NCI-H69 (cell line): Measurements from ENCODE around the gene VPS26B.
"Not testable (repeated sequence)": the region's sequence is repeated elsewhere in the genome, so short reads cannot be mapped to it uniquely, and the experiment has no call there.

Experiments
- DNase-seq: peaks from one replicate; lab custom pipeline; 2025; lab: John Stamatoyannopoulos, UW

Gene VPS26B

DNA sequence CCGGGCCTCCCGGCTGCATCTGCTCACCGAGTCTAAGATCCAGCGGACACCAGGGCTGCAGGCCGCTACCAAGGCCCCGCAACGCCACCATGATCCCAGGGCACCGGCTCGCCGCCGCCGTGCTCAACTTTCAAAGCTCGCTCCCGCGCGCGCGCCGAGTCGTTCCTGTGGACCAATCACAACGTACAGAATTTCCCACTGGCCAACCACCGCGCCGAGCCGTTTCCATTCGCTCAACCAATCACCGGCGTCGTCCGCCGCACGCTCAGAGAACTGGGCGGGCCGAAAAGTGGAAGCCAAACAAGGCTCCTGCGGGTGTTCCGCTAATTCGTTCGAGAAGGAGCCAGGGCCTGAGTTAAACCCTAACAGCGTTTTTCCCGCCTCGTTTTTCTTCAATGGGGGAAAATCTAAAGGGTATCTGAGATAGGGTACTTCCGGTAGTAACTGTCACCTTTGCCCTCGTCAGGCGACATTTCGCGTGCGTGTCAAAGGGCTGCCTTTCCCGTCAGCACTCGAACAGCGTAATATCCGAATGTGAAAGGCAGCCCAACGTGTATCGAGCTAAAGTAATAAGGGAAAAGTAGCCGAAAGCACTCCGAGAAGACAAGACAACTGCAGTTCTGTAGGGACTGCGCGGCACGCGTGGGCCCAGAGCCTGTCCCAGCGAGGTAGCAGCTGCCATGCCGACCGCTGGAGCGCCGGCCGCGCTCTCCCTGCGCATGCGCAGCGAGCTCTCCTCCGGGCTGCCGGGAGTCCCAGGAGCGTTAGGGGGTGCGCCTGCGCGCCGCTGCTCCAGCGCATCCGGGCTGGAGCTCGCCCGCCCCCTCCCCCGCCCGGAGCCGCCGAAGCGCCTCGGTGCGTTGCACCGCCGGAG is at the start of gene VPS26B, which contains the start of gene NCAPD3:
VPS26B (plus strand) TSS at position 836 of the 874 bp plus-strand sequence. CDS start 452 bp downstream, outside the sequence.
NCAPD3 (minus strand) TSS at position 132 of the 874 bp plus-strand sequence; CDS start at position 91, 41 bp downstream.
- peak; percentile 99 for DNase-seq

DNA sequence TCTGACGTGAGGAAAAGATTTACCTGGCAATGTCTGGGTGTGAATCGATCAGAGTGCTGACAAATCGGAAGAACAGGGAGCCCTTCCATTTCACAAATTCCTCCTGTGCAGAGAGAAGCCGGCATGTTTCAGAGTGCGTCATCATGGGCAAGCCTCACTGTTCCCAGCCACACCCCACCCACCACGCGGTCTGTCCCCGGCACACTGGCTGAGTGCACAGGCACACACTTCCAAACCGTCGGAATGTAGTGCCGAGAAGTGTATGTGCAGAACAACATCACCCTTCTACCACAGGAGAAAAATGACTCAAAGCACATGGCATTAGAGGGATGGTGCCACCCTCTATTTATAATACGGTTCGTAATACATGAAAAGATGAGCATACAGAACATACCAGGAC is 48.2 kb upstream of the VPS26B start:
- no peak for DNase-seq

DNA sequence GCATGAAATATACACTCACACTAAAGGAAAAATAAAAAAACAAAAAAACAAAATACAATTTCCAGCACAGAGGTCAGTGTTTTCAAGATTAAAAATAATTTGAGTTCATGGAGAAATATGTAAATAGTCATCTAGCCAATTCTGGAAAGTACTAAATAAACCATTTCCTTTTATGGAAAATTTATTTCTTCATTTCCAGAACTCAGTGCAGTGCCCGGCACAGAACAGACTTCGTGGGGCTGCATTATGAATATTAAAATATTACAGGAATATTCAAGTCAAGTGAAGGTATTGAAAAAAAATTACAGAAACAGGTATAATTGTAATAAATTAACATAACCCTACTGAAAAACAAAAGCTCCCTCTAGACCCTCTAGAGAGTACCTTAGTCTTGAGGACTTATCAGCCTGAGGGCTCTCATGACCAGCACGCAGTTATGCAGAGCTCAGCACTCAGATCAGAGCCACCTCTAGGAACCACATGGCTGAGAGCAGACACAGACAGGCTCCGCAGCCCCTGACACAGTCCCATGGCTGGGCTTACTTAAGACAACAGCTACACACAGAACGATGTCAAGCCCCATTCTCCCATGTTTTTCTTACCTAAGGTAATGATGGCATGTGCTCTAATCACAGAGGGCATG is 46.3 kb upstream of the VPS26B start:
- DNase-seq = no peak

DNA sequence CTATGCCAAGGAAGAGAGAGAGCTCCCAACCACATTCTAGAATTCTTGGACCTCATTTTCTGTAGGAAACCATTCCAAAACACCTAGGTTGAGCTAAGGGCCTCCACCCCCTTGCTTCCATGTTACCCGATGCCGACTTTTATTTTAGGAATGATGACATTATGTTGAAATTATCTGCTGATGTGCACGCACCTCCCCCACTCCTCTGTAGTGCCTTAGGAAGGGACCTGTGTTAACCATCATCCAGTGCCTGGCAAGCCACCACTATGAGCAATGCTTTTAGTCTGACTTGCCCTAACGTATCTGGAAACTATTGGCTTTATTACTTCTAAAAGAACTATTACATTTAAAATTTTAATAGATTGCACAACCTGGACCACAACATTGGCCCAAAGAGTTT is 42.8 kb upstream of the VPS26B start:
- no peak for DNase-seq

DNA sequence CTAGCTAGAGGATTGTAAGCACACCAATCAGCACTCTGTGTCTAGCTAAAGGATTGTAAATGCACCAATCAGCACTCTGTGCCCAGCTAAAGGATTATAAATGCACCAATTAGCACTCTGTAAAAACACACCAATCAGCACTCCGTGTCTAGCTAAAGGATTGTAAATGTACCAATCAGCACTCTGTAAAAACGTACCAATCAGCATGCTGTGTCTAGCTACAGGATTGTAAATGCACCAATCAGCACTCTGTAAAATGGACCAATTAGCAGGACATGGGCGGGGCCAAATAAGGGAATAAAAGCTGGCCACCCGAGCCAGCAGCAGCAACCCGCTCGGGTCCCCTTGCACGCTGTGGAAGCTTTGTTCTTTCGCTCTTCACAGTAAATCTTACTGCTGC is 36.4 kb upstream of the VPS26B start:
- DNase-seq = not testable (repeated sequence)

DNA sequence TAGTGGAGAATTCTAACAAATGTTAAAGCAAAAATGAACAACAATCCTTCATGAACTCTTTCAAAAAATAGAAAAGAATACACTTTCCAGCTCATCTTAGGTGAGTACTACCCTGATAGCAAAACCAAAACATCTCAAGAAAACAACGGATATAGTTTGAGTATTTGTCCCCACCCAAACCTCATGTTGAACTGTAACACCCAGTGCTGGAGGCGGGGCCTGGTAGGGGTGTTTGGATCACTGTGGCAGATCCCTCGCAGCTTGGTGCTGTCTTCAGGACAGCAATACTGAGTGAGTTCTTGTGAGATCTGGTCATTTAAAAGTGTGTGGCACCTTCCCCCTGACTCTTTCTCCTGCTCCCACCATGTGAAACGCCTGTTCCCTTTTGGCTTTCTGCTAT is 27.7 kb upstream of the VPS26B start:
- DNase-seq = no peak

DNA sequence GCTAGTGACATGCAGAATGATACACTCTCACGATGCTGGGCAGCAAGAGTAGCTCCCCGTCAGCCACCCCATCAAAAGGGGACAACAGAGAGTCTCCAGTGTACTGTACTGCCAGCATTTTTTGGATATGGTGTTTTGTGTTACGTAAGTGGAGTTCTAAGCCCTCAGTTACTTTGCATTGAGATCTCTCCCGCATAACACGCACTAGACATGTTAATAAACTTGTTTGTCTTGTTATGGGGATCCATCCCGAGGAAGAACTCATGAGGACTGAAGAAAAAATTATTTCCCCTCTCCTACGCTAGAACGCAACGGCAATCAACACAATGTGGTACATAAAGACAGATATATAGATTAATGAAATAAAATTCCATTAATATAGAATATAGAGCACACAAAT is 24.9 kb upstream of the VPS26B start:
- no peak for DNase-seq

DNA sequence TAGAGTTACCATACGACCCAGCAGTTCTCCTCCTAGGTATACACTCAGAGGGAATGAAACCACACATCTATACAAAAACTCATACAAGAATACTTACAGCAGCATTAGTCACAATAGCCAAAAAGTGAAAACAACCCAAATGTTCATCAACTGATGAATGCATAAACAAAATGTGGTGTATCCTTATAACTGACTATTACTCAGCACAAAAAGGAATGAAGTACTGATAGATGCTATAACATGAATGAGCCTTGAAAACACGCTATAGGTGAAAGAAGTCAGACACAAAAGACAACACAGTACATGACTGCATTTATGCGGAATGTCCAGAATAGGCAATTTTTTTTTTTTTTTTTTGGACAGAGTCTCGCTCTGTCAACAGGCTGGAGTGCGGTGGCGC is 23.8 kb upstream of the VPS26B start:
- DNase-seq = no peak

DNA sequence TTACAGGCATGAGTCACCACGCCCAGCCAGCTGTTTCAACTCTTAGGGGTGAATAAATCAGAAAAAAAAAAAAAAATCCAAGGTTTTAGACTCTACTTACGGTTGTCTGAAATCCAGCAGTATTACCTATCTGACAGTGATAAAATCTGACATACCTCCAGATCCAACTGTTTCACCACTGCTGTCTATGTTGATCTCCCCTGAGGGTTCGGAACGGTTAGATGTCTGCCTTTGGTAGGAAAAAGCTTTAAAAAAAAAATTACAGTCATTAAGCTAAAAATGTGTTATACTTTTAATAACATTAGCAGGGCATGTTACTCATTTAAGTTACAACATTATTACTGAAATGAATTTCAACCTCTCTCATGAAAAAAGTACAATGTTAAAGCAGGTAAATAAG is 21.8 kb upstream of the VPS26B start:
- no peak for DNase-seq

DNA sequence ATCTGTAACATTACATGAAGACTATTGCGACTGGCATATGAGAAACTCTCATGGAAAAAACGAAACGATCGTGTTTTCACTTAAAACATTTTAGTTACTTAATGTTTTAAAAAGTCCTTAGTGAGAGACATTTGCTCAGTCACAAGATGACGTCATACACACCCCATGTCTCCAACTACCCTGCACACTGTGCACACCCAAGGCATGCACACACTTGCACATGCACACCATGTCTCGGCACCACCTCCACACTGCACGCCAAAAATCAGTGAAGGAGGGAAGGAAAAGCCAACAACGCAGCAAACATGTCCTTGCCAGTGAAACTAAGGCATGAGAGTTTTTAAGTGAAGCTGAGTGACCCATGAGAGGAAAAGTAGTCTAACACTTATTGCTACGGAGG is 18.7 kb upstream of the VPS26B start:
- DNase-seq = no peak

DNA sequence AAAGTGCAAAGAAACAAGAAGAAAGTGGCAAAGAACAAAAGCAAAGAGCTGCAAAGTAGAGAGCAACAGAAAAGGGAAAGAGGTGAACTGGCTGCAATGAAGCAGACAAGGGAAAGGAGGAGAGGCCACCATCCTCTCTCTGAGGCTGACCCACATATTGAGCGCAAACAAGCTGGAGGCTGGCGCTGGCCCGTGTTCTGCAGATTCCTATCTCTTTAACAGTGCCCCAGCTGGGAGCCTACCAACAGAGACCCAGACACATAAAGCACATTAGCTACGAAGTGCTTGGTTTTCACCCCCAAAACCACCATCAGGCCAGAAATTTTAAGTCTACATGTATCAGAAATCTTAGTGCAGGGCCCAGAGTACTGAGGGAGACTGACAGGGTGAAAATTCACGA is 18.3 kb upstream of the VPS26B start:
- DNase-seq = no peak

DNA sequence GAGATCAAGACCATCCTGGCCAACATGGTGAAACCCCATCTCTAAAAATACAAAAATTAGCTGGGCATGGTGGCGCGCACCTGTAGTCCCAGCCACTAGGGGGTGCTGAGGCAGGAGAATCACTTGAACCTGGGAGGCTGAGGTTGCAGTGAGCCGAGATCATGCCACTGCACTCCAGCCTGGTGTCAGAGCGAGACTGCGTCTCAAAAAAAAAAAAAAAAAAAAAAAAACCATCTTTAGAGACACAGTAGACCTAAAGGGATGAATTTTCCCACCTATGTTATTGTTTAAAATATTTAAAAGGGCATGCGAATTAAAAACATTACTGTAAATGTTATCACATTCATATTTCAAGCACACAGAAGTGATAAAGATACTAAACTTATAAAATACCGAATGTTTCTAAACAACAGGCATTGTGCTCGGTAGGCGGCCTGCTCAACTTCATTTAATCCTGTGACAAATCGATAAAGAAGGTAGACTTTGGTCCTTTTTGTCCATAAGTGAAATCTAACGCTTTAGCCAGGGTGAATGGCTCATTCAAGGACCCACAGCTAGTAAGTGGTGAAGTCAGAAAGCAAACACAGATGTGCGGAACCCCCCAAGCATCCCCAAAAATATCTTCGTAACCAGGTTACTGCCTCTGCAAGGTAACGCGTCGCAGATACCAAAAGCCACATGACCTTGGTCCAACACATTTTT is 16.8 kb upstream of the VPS26B start:
- DNase-seq = peak; percentile 55

DNA sequence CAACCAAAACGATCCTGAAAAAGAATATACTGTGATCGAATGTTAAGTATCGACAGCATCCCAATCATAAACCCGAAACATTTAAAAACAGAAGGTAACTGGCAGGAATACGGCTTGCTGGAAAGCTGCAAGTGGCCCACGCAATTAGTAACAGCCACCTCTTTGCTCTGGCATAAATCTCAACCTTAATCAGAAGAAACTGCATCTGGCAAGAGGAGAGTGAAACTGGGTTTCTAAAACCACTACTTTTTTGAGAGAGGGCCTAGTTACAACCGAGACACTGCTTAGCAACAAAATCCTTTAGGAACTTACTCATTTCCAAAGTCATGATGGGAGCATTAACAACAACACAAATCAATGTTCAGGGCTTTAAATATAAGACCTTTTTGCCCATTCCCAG is 8.6 kb upstream of the VPS26B start:
- DNase-seq = no peak

DNA sequence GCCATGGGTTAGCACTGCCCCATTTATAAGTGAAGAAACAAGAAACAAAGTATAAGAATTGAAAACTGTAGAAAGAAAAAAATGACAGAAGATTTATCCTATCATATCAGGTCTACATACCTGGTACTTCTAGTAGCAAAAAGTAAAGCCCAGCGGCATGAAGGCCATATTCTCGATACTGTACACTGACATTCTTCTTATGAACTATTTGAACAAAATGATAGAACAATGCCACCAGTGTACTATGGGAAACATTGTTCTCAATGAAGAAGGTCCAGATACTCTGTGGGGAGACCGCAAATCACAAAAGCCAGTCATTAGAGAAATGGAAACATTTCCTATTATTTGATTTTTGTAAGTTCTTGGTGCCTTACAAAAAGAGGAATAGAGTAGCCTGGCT is 7.7 kb upstream of the VPS26B start:
- DNase-seq = no peak

DNA sequence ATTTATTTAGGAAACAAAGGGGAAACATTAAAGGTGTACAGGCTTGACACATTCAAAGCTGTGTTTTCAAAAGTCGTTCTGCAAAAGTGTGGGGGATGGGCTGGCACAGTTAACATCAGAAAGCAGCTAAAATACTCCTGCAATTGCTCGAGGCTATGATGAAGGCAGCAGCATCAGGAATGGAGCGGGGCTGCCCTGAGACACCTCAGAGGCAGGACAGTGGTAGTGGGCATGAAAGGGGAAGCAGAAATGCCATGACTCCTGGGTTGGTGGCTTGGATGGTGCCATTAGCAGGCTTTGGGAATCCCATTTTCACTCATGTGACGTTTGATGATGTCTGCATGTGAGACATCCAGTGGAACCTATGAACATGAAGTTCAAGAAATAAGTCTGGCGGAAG is 1.4 kb upstream of the VPS26B start:
- DNase-seq = peak; percentile 33

DNA sequence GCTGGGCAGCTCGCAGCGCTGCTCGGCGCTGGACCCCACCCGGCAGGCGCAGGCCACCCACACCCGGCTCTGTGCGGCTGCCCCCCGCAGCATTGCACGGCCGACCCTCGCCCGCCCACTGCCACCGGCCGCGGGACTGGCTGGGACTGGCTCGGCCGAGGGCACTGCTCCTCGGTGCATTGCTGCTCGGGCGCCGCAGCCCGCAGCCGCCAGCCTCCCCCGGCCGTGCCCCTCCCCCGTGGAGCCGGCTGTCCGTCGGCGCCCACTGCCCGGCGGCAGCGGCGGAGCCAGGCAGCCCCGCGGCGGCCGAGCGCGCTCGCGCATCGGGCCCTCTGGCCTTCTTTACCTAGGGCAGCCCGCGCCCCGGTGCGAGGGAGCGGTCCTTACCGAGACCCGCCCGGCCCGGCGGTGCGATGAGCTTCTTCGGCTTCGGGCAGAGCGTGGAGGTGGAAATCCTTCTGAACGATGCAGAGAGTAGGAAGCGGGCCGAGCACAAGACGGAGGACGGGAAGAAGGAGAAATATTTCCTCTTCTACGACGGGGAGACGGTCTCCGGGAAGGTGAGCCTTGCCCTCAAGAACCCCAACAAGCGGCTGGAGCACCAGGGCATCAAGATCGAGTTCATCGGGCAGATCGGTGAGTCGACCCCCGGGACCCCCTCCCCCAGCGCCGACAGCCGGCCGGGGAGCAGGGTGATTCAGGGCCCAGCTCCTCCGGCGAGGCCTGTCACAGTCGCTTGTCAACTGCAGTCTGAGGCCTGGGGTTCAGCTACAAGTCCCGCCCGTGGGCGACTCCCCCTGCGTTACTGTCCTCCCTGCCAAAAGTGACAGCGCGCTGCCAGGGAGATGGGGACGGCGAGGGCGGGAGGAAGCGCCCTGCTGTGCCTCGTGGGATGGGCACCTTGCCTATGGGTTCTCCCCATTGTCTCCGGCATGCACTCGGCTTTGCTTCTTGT is 516 bp downstream of the VPS26B start:
- DNase-seq = peak; percentile 90

DNA sequence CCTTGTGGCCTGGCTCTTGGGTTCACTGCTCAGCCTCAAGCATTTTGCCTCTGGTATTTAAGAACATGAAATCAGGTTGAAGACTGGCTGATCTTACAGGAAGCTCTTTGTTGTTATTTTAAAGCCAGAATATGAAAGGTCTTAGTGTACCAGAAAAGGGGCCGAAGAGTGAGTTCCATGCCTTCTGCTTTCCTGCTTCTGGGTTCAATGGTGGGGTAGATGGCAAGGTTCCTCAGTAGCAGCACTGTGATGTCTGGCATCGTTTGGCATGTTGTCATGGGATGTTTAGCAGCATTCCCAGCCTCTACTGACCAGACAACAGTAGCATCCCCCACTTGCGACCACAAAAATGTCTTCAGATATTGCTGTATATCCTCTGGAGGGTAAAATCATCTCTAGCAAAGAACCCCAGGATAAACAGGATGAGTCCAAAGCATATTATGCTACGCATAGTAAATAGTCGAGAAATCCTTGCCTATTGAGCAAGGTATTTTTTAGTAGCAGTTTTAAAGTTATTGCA is 2.4 kb downstream of the VPS26B start:
- DNase-seq = no peak

DNA sequence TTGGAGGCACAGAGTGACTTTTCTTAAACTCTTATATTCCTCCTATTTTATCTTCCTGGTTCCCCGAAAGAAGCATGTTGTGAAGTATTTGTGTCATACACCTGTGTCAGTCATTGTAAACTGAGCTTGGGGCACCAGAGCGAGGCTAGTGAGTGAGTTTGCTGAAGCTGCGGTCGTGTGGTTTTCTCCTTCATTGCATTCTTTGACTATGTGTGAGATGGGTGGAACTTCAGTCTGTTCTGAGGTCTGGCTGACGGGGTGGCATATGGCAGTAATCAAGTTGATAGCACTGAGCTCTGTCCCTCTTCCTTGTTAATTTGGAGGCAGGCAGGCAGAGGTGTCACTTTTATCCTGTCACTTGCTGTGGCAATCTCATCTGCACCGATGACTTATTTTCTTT is 4.2 kb downstream of the VPS26B start:
- DNase-seq = no peak

DNA sequence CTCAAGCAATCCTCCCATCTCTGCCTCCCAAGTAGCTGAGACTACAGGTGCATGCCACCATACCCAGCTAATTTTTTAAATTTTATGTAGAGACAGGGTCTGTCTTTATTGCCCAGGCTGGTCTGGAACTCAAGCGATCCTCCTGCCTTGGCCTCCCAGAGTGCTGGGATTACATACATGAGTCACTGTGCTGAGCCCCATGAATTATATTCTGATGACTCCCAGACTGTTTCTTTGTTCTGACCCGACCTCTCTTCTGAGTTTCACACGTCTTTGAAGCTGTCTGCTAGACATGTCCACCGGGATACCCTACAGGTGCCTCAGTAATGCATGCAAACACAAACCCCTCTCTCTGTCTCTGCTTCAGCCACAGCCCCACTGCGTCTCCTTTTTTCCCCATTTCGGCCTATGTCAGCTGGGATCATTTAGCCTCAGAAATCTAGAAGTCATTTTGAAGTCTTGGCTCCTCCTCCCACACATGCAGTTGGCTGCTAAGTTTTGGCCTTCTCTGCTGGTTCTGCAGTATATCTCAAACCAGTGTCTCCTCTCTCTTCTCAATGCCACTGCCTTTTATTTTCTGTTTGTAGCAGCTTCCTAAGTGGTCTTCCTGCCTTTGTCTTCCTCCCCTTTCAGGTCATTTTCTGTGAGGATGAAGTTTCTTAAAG is 4.8 kb downstream of the VPS26B start:
- DNase-seq = no peak

DNA sequence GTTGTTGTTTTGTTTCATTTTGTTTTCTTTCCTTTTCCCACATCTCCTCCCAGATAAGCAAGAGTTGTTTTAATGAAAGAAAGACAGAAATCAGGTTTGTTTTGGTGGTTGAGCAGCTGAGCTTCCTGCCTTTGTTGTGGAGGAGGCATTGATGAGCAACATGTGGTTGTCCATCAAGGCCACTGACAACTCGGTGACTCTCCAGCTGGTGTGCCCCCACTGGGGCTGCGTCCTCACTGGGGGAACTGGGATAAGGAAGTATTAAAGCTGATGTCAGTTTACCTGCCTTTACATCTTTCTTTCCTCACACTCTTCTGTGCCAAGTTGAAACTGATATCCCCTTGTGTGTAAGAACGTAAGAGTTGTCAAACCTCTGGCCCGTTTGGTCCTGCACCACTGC is 5.9 kb downstream of the VPS26B start:
- DNase-seq = no peak
